A549 treated with ZK216348 at 1 μM for 4 hours (cell line): Measurements from ENCODE around the gene CPT1C. TPM values are rescaled to one million over a fixed set of nuclear protein-coding genes. Genes with fewer than 3 reads are reported as not detected.

Experiments used
- total RNA-seq: library from RNA; stranded (reverse); fragments of 200-300 nt; extraction: Qiagen RNA extraction; gene quantifications from 5 replicates; pipeline ENCODE4 v1.2.3, GENCODE V29; 2022; ENCODE audit warnings: low read depth

CPT1C gene
- 11.4 to 14.4 TPM (median 13.4 TPM) in 5 replicates for total RNA-seq

GRCh38 chr19:49690656-49691242, at the start of gene CPT1C:
CPT1C (plus strand) TSS chr19:49691116; CDS start chr19:49692253, 1,137 bp downstream.

DNA sequence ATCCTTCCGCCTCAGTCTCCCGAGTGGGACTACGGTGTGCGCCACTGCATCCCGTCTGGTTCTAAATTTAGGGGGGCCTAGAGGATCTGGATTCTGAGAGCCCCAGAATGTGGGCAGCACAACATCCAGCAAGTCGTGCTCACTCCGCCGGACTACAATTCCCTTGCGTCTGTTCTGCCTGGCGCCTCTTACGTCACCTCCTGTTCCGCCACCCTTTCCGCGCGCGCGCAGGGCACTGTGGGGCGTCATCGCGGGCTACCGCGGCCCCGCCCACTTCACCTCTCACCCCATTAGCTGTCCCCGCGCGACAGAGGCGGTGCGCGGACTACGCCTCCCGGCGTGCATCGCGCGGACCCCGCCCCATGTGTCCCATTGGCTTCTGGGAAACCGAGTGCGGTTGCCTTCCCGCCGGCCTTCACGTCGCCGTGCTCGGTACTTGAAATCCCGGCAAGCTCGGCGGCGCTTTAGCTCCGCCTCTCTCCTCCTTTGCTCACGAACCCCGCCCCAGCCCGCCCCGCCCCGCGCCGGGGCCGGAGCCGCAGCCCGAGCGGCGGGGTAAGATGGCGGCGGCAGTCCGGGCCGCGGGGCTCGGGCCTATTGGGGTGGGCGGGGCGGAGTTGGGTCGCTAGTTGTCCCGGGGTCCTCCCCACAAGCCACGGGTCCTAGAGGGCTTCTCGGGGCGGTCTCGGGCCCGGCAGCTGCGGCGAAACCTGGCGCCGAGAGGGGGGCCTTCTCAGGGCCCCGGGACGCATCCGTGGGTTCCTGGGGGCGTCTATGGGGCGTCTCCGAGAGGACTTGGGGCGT, 49.0 kb upstream of the CPT1C start, which contains the start of gene SCAF1:
Gene SCAF1 (plus strand): TSS at position 522 of the 804 bp plus-strand sequence. CDS start 2,818 bp downstream, outside the sequence.

DNA sequence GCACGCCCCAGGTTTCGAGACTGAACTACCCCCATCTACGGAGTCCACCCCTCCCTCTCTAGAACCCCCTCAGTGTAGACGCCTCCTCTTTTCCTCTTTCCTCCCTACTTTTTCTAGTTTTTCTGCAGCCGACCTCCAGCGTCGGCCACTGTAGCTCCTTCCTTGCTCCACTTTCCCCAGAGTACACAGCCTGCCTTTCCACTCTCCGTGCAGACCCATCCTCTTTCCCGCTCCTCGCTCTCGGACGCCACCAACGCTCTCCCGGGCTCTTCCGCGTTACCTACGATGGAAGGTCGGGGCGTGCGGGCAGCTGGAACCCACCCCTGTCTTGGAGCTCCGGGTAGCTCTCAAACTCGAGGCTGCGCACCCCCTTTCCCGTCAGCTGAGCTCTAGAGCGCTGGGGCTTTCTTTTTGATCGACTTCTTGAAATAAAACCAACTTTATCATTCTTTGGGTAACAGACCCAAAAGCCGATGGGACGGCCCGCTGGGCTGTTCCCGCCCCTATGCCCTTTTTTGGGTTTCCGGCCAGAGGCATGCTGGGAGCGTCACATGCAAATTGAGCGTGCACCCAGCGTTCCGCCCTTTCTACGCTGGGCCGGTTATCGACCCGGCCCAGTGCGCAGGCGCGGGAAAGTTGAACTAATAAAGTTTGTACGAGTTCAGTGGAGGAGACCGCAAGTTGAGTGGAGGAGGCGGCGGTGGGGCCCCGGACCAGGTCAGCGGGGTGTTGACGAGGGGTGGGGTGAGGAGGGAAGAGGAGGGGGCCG, 25.4 kb upstream of the CPT1C start, which contains the start of the genes BCL2L12 and IRF3:
Gene BCL2L12 (plus strand): TSS at position 583 of the 769 bp plus-strand sequence. CDS start 760 bp downstream, outside the sequence.
Gene IRF3 (minus strand): TSS at position 507 of the 769 bp plus-strand sequence. CDS start 1,019 bp downstream, outside the sequence.

GRCh38 chr19:49677231-49677900, 13.6 kb upstream of the CPT1C start, which contains the start of gene PRMT1:
PRMT1 (plus strand) TSS chr19:49677271; CDS start chr19:49677281, 10 bp downstream.

DNA sequence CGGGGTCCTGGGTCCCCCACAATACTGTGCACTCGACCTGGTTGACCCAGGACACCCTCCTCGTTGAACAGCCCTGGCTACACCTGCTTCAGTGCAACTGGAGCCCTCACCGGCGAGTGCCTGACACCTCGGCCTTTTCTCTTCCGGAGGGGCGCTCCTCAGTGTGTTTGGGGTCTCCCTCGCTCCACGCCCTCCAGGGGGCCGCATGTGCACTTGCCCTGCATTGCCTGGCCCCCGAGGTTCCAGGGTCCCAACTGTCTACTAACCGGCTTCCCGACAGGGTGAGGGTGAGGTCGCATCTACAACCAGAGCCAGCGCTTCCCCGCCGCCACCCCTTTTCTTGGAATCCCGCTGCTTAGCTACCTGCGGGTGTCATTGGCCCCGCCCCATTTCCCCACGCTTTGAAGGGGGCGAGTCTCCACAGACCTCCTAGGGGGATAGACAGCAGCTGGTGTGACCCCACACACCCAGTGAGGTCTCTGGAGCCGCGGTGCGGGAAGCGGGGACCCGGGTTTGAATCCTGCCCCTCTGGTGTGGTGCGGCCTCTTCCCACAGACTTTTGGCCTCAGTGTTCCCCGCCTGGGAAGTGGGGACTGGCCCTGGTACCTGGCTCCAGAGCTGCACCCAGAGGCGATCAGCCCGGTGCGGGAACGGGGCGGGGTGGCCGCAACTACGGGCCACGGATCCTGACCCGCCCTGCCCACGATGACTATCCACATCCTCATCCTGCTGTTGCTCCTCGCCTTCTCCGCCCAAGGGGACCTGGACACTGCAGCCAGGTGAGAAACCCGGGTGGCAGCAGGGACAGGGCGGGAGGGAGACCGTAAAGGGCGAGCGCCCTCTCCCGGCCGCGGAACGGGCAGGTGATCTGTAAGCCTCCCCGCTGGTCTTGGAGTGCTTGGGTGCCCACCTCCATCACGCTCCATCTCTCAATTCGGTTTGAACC, 1.5 kb upstream of the CPT1C start, which contains the start of gene ADM5:
Gene ADM5 (plus strand): TSS at position 462 of the 946 bp plus-strand sequence. CDS start 244 bp downstream, at position 706.

DNA sequence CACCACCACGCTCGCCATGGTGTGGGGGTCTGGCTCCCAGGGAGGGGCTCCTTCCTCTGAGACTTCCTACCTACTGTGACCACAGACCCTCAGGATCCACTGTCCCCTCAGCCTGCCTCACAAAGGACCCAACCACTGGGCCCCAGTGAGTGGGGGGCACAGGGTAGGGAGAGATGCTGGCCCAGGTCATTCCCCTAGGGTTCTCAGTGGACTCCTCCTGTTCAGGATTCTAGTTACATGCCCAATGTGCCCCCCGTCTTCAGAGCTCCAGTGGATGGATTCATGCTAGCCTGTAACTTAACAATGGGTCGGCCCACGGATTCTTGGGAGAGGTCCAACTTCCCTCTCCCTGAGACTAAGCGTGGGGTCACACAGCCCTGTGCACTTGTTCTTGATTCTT, 72.3 kb downstream of the CPT1C start, which contains the start of gene TSKS:
Gene TSKS (minus strand): TSS at position 77 of the 400 bp plus-strand sequence. CDS start 59 bp downstream, at position 18.

Other genes starting within 250 kb of the CPT1C start
- gene SLC17A7, start 249.6 kb upstream of the CPT1C start, total RNA-seq: 0.24 to 0.81 TPM (median 0.51 TPM) in 5 replicates
- gene PIH1D1, start 239.3 kb upstream of the CPT1C start, total RNA-seq: 92.5 to 93.8 TPM (median 93.2 TPM) in 5 replicates
- gene ALDH16A1, start 237.9 kb upstream of the CPT1C start, total RNA-seq: 12.1 to 27.7 TPM (median 25.8 TPM) in 5 replicates
- gene FLT3LG, start 216.9 kb upstream of the CPT1C start, total RNA-seq: 0.70 to 1.6 TPM (median 1.1 TPM) in 5 replicates
- gene RPL13A, start 203.5 kb upstream of the CPT1C start, total RNA-seq: 3,231 to 4,145 TPM (median 3,896 TPM) in 5 replicates
- 3,660 to 4,645 TPM (median 3,818 TPM) in 5 replicates for gene RPS11, start 194.7 kb upstream of the CPT1C start, total RNA-seq
- 21.1 to 29.8 TPM (median 28.8 TPM) in 5 replicates for gene FCGRT, start 178.5 kb upstream of the CPT1C start, total RNA-seq
- 2.0 to 2.8 TPM (median 2.7 TPM) in 5 replicates for gene RCN3, start 163.1 kb upstream of the CPT1C start, total RNA-seq
- 69.9 to 115 TPM (median 107 TPM) in 5 replicates for gene NOSIP, start 110.6 kb upstream of the CPT1C start, total RNA-seq
- 0.39 to 1.1 TPM (median 0.94 TPM) in 5 replicates for gene PRRG2, start 109.8 kb upstream of the CPT1C start, total RNA-seq
- gene PRR12, start 99.9 kb upstream of the CPT1C start, total RNA-seq: 20.1 to 39.3 TPM (median 34.5 TPM) in 5 replicates
- 70.1 to 151 TPM (median 135 TPM) in 5 replicates for gene RRAS, start 51.0 kb upstream of the CPT1C start, total RNA-seq
- 32.3 to 79.6 TPM (median 75.1 TPM) in 5 replicates for gene SCAF1, start 48.9 kb upstream of the CPT1C start, total RNA-seq
- gene IRF3, start 25.3 kb upstream of the CPT1C start, total RNA-seq: 69.2 to 108 TPM (median 102 TPM) in 5 replicates
- gene BCL2L12, start 25.2 kb upstream of the CPT1C start, total RNA-seq: 49.1 to 71.5 TPM (median 65.4 TPM) in 5 replicates
- gene PRMT1, start 13.8 kb upstream of the CPT1C start, total RNA-seq: 329 to 426 TPM (median 425 TPM) in 5 replicates
- gene ADM5, start 1.5 kb upstream of the CPT1C start, total RNA-seq: 2.7 to 6.9 TPM (median 5.7 TPM) in 5 replicates
- gene TSKS, start 72.2 kb downstream of the CPT1C start, total RNA-seq: not detected in 5 replicates
- gene AP2A1, start 75.9 kb downstream of the CPT1C start, total RNA-seq: 31.7 to 63.3 TPM (median 57.1 TPM) in 5 replicates
- gene FUZ, start 122.2 kb downstream of the CPT1C start, total RNA-seq: 9.3 to 17.9 TPM (median 15.0 TPM) in 5 replicates
- gene MED25, start 127.2 kb downstream of the CPT1C start, total RNA-seq: 39.7 to 74.7 TPM (median 67.0 TPM) in 5 replicates
- gene PTOV1, start 160.0 kb downstream of the CPT1C start, total RNA-seq: 98.8 to 160 TPM (median 149 TPM) in 5 replicates
- 30.8 to 60.9 TPM (median 51.4 TPM) in 5 replicates for gene PNKP, start 176.5 kb downstream of the CPT1C start, total RNA-seq
- 64.4 to 121 TPM (median 114 TPM) in 5 replicates for gene AKT1S1, start 186.2 kb downstream of the CPT1C start, total RNA-seq
- gene TBC1D17, start 186.6 kb downstream of the CPT1C start, total RNA-seq: 16.6 to 25.0 TPM (median 22.9 TPM) in 5 replicates
- gene IL4I1, start 205.8 kb downstream of the CPT1C start, total RNA-seq: 0.19 to 0.88 TPM (median 0.64 TPM) in 5 replicates
- gene ATF5, start 238.1 kb downstream of the CPT1C start, total RNA-seq: 40.4 to 59.5 TPM (median 52.8 TPM) in 5 replicates
- gene NUP62, start 238.4 kb downstream of the CPT1C start, total RNA-seq: 60.3 to 101 TPM (median 94.7 TPM) in 5 replicates